Ishikawa (cell line): ENCODE data around the gene ATRIP.

Experiments
- CEBPB ChIP-seq: IDR thresholded peaks from 2 replicates; pipeline ENCODE4 v1.6.1; 2012
- CREB1 ChIP-seq: IDR thresholded peaks from 2 replicates; pipeline ENCODE4 v1.6.1; 2012; ENCODE audit warnings: low read depth
- EGR1 ChIP-seq: IDR thresholded peaks from 2 replicates; pipeline ENCODE4 v1.6.1; 2012
- EP300 ChIP-seq: IDR thresholded peaks from 2 replicates; pipeline ENCODE4 v1.6.1; 2012; ENCODE audit warnings: borderline replicate concordance
- FOXM1 ChIP-seq: IDR thresholded peaks from 2 replicates; pipeline ENCODE4 v1.6.1; 2012; ENCODE audit warnings: low read depth, borderline replicate concordance
- MAX ChIP-seq: IDR thresholded peaks from 2 replicates; pipeline ENCODE4 v1.6.1; 2012
- NFIC ChIP-seq: IDR thresholded peaks from 2 replicates; pipeline ENCODE4 v1.6.1; 2012
- RAD21 ChIP-seq: IDR thresholded peaks from 2 replicates; pipeline ENCODE4 v1.6.1; 2012; ENCODE audit warnings: low read depth
- REST ChIP-seq: IDR thresholded peaks from 2 replicates; pipeline ENCODE4 v1.6.1; 2012; ENCODE audit warnings: low read depth, mild to moderate bottlenecking
- TAF1 ChIP-seq: IDR thresholded peaks from 2 replicates; pipeline ENCODE4 v1.6.1; 2012; ENCODE audit warnings: low read depth, mild to moderate bottlenecking
- TCF12 ChIP-seq: IDR thresholded peaks from 2 replicates; pipeline ENCODE4 v1.6.1; 2012; ENCODE audit warnings: low read depth
- TEAD4 ChIP-seq: IDR thresholded peaks from 2 replicates; pipeline ENCODE4 v1.6.1; 2012
- YY1 ChIP-seq: IDR thresholded peaks from 2 replicates; pipeline ENCODE4 v1.6.1; 2012; ENCODE audit warnings: low read depth
- ZBTB7A ChIP-seq: IDR thresholded peaks from 2 replicates; pipeline ENCODE4 v1.6.1; 2012; ENCODE audit warnings: low read depth
- TF ChIP-seq, protein P1 (sequence below): IDR thresholded peaks from 2 replicates; pipeline ENCODE4 v1.6.1; 2012

Gene ATRIP

GRCh38 chr3:48493203-48493501 is 46.6 kb downstream of the ATRIP start:
- no peak for TF ChIP-seq YY1
- TF ChIP-seq EGR1, result no peak
- no peak for TF ChIP-seq TAF1
- TF ChIP-seq, protein P1, sequence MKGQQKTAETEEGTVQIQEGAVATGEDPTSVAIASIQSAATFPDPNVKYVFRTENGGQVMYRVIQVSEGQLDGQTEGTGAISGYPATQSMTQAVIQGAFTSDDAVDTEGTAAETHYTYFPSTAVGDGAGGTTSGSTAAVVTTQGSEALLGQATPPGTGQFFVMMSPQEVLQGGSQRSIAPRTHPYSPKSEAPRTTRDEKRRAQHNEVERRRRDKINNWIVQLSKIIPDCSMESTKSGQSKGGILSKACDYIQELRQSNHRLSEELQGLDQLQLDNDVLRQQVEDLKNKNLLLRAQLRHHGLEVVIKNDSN, result no peak
- TF ChIP-seq TEAD4, result no peak
- TF ChIP-seq RAD21, result no peak
- no peak for TF ChIP-seq CEBPB
- no peak for TF ChIP-seq CREB1
- TF ChIP-seq ZBTB7A, result no peak
- no peak for TF ChIP-seq TCF12
- TF ChIP-seq EP300, result no peak
- no peak for TF ChIP-seq MAX
- no peak for TF ChIP-seq REST
- TF ChIP-seq NFIC, result no peak

DNA sequence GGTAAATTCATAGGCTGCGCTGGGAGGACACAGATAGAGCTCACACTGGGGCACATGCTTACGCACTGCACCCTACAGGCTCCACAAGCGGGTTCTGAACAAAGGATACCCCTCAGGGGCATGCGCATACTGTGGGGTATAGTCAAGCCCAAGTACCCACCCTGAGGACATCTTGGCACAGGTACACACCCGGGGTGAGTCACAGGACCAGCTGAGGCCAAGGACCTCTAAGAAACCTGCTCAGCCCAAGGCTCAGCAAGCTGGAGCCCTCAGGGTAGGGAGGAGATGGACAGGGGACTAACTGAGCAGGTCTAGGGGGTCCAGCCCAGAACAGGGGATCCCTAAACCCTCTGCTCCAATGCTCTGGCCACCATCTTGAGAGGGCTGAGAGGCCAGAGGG is 54.1 kb downstream of the ATRIP start:
- TF ChIP-seq YY1 (no peak), ZBTB7A (no peak), EGR1 (no peak), CREB1 (no peak), TEAD4 (no peak), TCF12 (no peak), TAF1 (no peak), NFIC (no peak), CEBPB (no peak), REST (no peak), RAD21 (no peak), EP300 (no peak), MAX (no peak), FOXM1 (no peak)
- TF ChIP-seq, protein P1, result no peak

GRCh38 chr3:48501196-48501595 is 54.7 kb downstream of the ATRIP start:
- TF ChIP-seq RAD21 (no peak), EGR1 (no peak), MAX (no peak), YY1 (no peak), CREB1 (no peak), FOXM1 (no peak), ZBTB7A (no peak), TCF12 (no peak), TAF1 (no peak), NFIC (no peak), REST (no peak), CEBPB (no peak)
- TF ChIP-seq, protein P1, result no peak

- TF ChIP-seq TCF12 (no peak), YY1 (no peak), TAF1 (no peak)
- TF ChIP-seq, protein P1, result no peak
Measured at GRCh38 chr3:48502121-48502520, 55.6 kb downstream of the ATRIP start.
